H9 (cell line): ENCODE results near the gene MX2. TPM values are rescaled to one million over a fixed set of nuclear protein-coding genes. Genes with fewer than 3 reads are reported as not detected.

Experiments
- DNase-seq: peaks from one replicate; pipeline ENCODE4 v3.0.0-alpha.2; 2017
- H2AFZ ChIP-seq: one replicate; pipeline ENCODE4 v1.6.1; 2013; ENCODE audit warnings: mild to moderate bottlenecking, low read length, control low read depth, moderate library complexity
- H2AK5ac ChIP-seq: 2 replicates; pipeline ENCODE4 v1.6.1; 2013; ENCODE audit warnings: low read length, control low read depth, mixed read lengths; ENCODE audit not compliant: insufficient read length
- H2BK120ac ChIP-seq: one replicate; pipeline ENCODE4 v1.6.1; 2013; ENCODE audit warnings: low read depth, mild to moderate bottlenecking, low read length, control low read depth, inconsistent platforms; ENCODE audit not compliant: poor library complexity, severe bottlenecking
- H2BK12ac ChIP-seq: 2 replicates; pipeline ENCODE4 v1.6.1; 2013; ENCODE audit warnings: low read length, control low read depth, mixed read lengths, low read depth; ENCODE audit not compliant: insufficient read length
- H2BK15ac ChIP-seq: 2 replicates; pipeline ENCODE4 v1.6.1; 2013; ENCODE audit warnings: low read depth, low read length, control low read depth
- H2BK20ac ChIP-seq: one replicate; pipeline ENCODE4 v1.6.1; 2013; ENCODE audit warnings: low read depth, mild to moderate bottlenecking, low read length, control low read depth, inconsistent platforms; ENCODE audit not compliant: poor library complexity, severe bottlenecking
- H2BK5ac ChIP-seq: 2 replicates; pipeline ENCODE4 v1.6.1; 2013; ENCODE audit warnings: low read length, control low read depth, mixed read lengths; ENCODE audit not compliant: insufficient read length
- H3K14ac ChIP-seq: 2 replicates; pipeline ENCODE4 v1.6.1; 2013; ENCODE audit warnings: low read length, control low read depth; ENCODE audit not compliant: insufficient read depth
- H3K18ac ChIP-seq: 2 replicates; pipeline ENCODE4 v1.6.1; 2013; ENCODE audit warnings: low read depth, mild to moderate bottlenecking, mixed read lengths, low read length, control low read depth; ENCODE audit not compliant: insufficient read length
- H3K23ac ChIP-seq: 2 replicates; pipeline ENCODE4 v1.6.1; 2013; ENCODE audit warnings: low read length, control low read depth, mixed read lengths, low read depth; ENCODE audit not compliant: insufficient read length
- H3K23me2 ChIP-seq: 2 replicates; pipeline ENCODE4 v1.6.1; 2013; ENCODE audit warnings: low read depth, mild to moderate bottlenecking, mixed read lengths, low read length, control low read depth; ENCODE audit not compliant: insufficient read length, poor library complexity, severe bottlenecking
- H3K27ac ChIP-seq: 2 replicates; pipeline ENCODE4 v1.5.1; 2013; ENCODE audit warnings: low read length, control low read depth, mixed read lengths, low read depth; ENCODE audit not compliant: insufficient read length
- H3K27me3 ChIP-seq: 2 replicates; pipeline ENCODE4 v1.6.1; 2013; ENCODE audit warnings: low read length, control low read depth, inconsistent platforms; ENCODE audit not compliant: insufficient read depth
- H3K4ac ChIP-seq: 2 replicates; pipeline ENCODE4 v1.6.1; 2013; ENCODE audit warnings: low read depth, mild to moderate bottlenecking, control low read depth, inconsistent platforms, low read length, moderate library complexity
- H3K4me1 ChIP-seq: 2 replicates; pipeline ENCODE4 v1.6.1; 2013; ENCODE audit warnings: low read length, control low read depth, inconsistent platforms; ENCODE audit not compliant: insufficient read depth
- H3K4me2 ChIP-seq: 2 replicates; pipeline ENCODE4 v1.6.1; 2013; ENCODE audit warnings: low read length, control low read depth, mixed read lengths; ENCODE audit not compliant: insufficient read length, insufficient read depth
- H3K56ac ChIP-seq: 2 replicates; pipeline ENCODE4 v1.6.1; 2013; ENCODE audit warnings: low read depth, mild to moderate bottlenecking, mixed read lengths, low read length, control low read depth; ENCODE audit not compliant: insufficient read length
- H3K79me1 ChIP-seq: 2 replicates; pipeline ENCODE4 v1.6.1; 2013; ENCODE audit warnings: low read depth, mild to moderate bottlenecking, moderate library complexity, low read length, control low read depth, inconsistent platforms; ENCODE audit not compliant: insufficient read depth, poor library complexity, severe bottlenecking
- H3K79me2 ChIP-seq: 2 replicates; pipeline ENCODE4 v1.6.1; 2013; ENCODE audit warnings: low read length, control low read depth, inconsistent platforms; ENCODE audit not compliant: insufficient read depth
- H3K9ac ChIP-seq: 2 replicates; pipeline ENCODE4 v1.6.1; 2013; ENCODE audit warnings: low read length, control low read depth, mixed read lengths; ENCODE audit not compliant: insufficient read length; ENCODE audit errors: extremely low read depth
- H3K9me3 ChIP-seq: one replicate; pipeline ENCODE4 v1.6.1; 2013; ENCODE audit warnings: low read depth, low read length, inconsistent platforms; ENCODE audit not compliant: control insufficient read depth
- H3T11ph ChIP-seq: one replicate; pipeline ENCODE4 v1.6.1; 2013; ENCODE audit warnings: mild to moderate bottlenecking, low read length, control low read depth, inconsistent platforms
- H4K20me1 ChIP-seq: one replicate; pipeline ENCODE4 v1.6.1; 2013; ENCODE audit not compliant: control insufficient read depth, insufficient read length, insufficient read depth
- H4K5ac ChIP-seq: 2 replicates; pipeline ENCODE4 v1.6.1; 2013; ENCODE audit warnings: low read depth, mild to moderate bottlenecking, mixed read lengths, low read length, control low read depth; ENCODE audit not compliant: insufficient read length
- H4K8ac ChIP-seq: replicated peaks from 2 replicates; pipeline ENCODE4 v1.6.1; 2013; ENCODE audit warnings: low read length, control low read depth, mixed read lengths, low read depth; ENCODE audit not compliant: insufficient read length
- H4K91ac ChIP-seq: 2 replicates; pipeline ENCODE4 v1.6.1; 2013; ENCODE audit warnings: low read depth, mild to moderate bottlenecking, moderate library complexity, mixed read lengths, low read length, control low read depth; ENCODE audit not compliant: insufficient read length
- H3K27ac Mint-ChIP-seq, 3 experiments: 2 replicates in 2 of 3; 3 replicates in 1 of 3; pipeline ENCODE4 v1.8.0; 2020 to 2021; ENCODE audit warnings: mixed read lengths in 3 of 3, mild to moderate bottlenecking in 1 of 3, moderate library complexity in 1 of 3
- H3K27me3 Mint-ChIP-seq: 2 replicates; pipeline ENCODE4 v1.8.0; 2021; ENCODE audit warnings: low read depth, mild to moderate bottlenecking, moderate library complexity, mixed read lengths
- H3K36me3 Mint-ChIP-seq, 3 experiments: 2 replicates in 2 of 3; 3 replicates in 1 of 3; pipeline ENCODE4 v1.8.0; 2020 to 2021; ENCODE audit warnings: low read depth in 3 of 3, mixed read lengths in 3 of 3; ENCODE audit not compliant: insufficient read depth in 1 of 3
- H3K4me1 Mint-ChIP-seq, 2 experiments: 2 replicates each; pipeline ENCODE4 v1.8.0; 2020; ENCODE audit warnings: mixed read lengths in 2 of 2
- H3K4me3 Mint-ChIP-seq, 2 experiments: 2 replicates in 1 of 2; 3 replicates in 1 of 2; pipeline ENCODE4 v1.8.0; 2020 to 2021; ENCODE audit warnings: mild to moderate bottlenecking in 2 of 2, mixed read lengths in 2 of 2, moderate library complexity in 1 of 2
- H3K9me3 Mint-ChIP-seq, 2 experiments: 2 replicates in 1 of 2; 3 replicates in 1 of 2; pipeline ENCODE4 v1.8.0; 2020; ENCODE audit warnings: mild to moderate bottlenecking in 2 of 2, mixed read lengths in 2 of 2, moderate library complexity in 1 of 2
- WGBS: extraction: QIAGEN DNeasy Blood & Tissue Kit; methylation state at CpG from one replicate; pipeline ENCODE4 v1.1.7; 2013; ENCODE audit warnings: missing lambda C conversion rate, low lambda C conversion rate, mixed read lengths; ENCODE audit not compliant: insufficient read length; ENCODE audit errors: extremely low coverage; 5-methylcytosine and 5-hydroxymethylcytosine counted together
- total RNA-seq: library from RNA; stranded (reverse); gene quantifications from 2 replicates; pipeline ENCODE4 v1.2.1, GENCODE V29; 2021
- TF ChIP-seq, protein P1 (sequence below): fragments of 200-600 bp; sonication (generic); conservative IDR thresholded peaks from 3 replicates; pipeline ENCODE4 v1.8.0; 2021; ENCODE audit warnings: antibody characterized with exemption, mild to moderate bottlenecking

Gene MX2
- total RNA-seq, 1 experiment from 2014 or later, result 1.8 TPM

DNA sequence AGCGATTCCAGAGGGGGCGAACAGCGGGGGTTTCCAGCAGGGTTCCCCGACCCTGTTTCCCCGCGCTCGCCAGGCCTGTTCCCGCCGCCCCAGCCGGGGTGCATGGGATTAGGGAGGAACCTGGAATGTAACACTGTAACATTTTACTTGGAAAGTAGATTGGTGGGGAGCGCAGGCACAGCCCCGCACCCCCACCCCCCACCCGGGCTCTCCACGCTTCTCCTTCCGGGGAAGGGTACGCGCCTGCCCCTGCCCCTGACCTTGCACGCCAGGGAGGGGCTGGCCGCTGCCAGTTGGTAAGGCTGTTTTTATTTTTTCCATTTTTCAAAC lies 44.8 kb upstream of the MX2 start:
- TF ChIP-seq, protein P1, sequence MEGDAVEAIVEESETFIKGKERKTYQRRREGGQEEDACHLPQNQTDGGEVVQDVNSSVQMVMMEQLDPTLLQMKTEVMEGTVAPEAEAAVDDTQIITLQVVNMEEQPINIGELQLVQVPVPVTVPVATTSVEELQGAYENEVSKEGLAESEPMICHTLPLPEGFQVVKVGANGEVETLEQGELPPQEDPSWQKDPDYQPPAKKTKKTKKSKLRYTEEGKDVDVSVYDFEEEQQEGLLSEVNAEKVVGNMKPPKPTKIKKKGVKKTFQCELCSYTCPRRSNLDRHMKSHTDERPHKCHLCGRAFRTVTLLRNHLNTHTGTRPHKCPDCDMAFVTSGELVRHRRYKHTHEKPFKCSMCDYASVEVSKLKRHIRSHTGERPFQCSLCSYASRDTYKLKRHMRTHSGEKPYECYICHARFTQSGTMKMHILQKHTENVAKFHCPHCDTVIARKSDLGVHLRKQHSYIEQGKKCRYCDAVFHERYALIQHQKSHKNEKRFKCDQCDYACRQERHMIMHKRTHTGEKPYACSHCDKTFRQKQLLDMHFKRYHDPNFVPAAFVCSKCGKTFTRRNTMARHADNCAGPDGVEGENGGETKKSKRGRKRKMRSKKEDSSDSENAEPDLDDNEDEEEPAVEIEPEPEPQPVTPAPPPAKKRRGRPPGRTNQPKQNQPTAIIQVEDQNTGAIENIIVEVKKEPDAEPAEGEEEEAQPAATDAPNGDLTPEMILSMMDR, result no peak
- no peaks in the 10 kb centered on the region for H3K9me3 Mint-ChIP-seq
- Histone ChIP-seq H4K91ac (no peak overlapping the region), H3K9me3 (no peaks in the 10 kb centered on the region), H3K23ac (no peak overlapping the region), H4K5ac (no peak overlapping the region), H3K4me2 (peak overlapping the region; percentile 63), H3K4ac (no peak overlapping the region), H3T11ph (no peak overlapping the region), H3K9ac (no peak overlapping the region), H2BK5ac (no peak overlapping the region), H3K23me2 (peaks cover 9% of the 10 kb centered on the region), H3K56ac (no peak overlapping the region), H3K79me1 (no peaks in the 10 kb centered on the region), H3K18ac (no peak overlapping the region), H2BK20ac (no peak overlapping the region), H2BK15ac (no peak overlapping the region), H4K8ac (no peak overlapping the region), H4K20me1 (no peaks in the 10 kb centered on the region), H3K14ac (no peak overlapping the region), H2AFZ (no peak overlapping the region), H2BK12ac (no peak overlapping the region), H3K27me3 (no peaks in the 10 kb centered on the region; the same call in 1 of the 2 replicates), H3K27ac (no peak overlapping the region), H2AK5ac (no peak overlapping the region), H2BK120ac (no peak overlapping the region), H3K79me2 (no peaks in the 10 kb centered on the region), H3K4me1 (no peaks in the 10 kb centered on the region; the same call in 1 of the 2 replicates)
- peak overlapping the region; percentile 64 to 79 for H3K4me3 Mint-ChIP-seq
- no peak for DNase-seq
- no peaks in the 10 kb centered on the region; a peak in 1 of 7 replicates for H3K36me3 Mint-ChIP-seq
- WGBS, result no CpG with 5 or more reads among the region's 19 CpGs
- H3K4me1 Mint-ChIP-seq, result peaks cover 8 to 13% of the 10 kb centered on the region in 2 experiments
- no peak overlapping the region for H3K27ac Mint-ChIP-seq
- H3K27me3 Mint-ChIP-seq, result peaks cover 36% of the 10 kb centered on the region
